Uterus (tissue), 2 donors: ENCODE data around the gene CSNK1G2.

Source experiments
- CTCF ChIP-seq, 4 experiments: fragments of 200-600 bp in 2 of 4; fragments of 450-650 bp in 2 of 4; sonication (generic) in 2 of 4; IDR thresholded peaks; one replicate each; pipeline ENCODE4 v1.5.1; 2016 to 2019; ENCODE audit warnings: antibody characterized with exemption in 4 of 4, mild to moderate bottlenecking in 2 of 4, moderate library complexity in 1 of 4
- POLR2A ChIP-seq, 2 donors: fragments of 450-650 bp; IDR thresholded peaks; one replicate each; pipeline ENCODE4 v1.6.1; 2016; ENCODE audit warnings: antibody characterized with exemption in 2 of 2, mild to moderate bottlenecking in 1 of 2, moderate library complexity in 1 of 2

- TF ChIP-seq CTCF (IDR thresholded peaks at IDR 0.05) (no peak), POLR2A (IDR thresholded peaks at IDR 0.05) (no peak)
These were observed 59.0 kb downstream of the CSNK1G2 start for GRCh38 chr19:1999856-2000515.
